KOPT-K1 (cell line): ENCODE results near the gene EXD3.

ENCODE experiments used
- H3K27ac ChIP-seq: fragments of 200-600 bp; sonication (generic); 2 replicates; pipeline ENCODE4 v1.5.1; 2016; ENCODE audit warnings: antibody characterized with exemption, mild to moderate bottlenecking, low read depth, low read length; ENCODE audit not compliant: poor library complexity, severe bottlenecking
- H3K36me3 ChIP-seq: fragments of 200-600 bp; sonication (generic); 2 replicates; pipeline ENCODE4 v1.5.1; 2017; ENCODE audit warnings: antibody characterized with exemption, mild to moderate bottlenecking, low read length, moderate library complexity; ENCODE audit not compliant: insufficient read depth
- H3K9me3 ChIP-seq: fragments of 200-600 bp; sonication (generic); 2 replicates; pipeline ENCODE4 v1.5.1; 2017; ENCODE audit warnings: antibody characterized with exemption, low read length, mild to moderate bottlenecking; ENCODE audit not compliant: insufficient read depth, poor library complexity, severe bottlenecking

Gene EXD3

DNA sequence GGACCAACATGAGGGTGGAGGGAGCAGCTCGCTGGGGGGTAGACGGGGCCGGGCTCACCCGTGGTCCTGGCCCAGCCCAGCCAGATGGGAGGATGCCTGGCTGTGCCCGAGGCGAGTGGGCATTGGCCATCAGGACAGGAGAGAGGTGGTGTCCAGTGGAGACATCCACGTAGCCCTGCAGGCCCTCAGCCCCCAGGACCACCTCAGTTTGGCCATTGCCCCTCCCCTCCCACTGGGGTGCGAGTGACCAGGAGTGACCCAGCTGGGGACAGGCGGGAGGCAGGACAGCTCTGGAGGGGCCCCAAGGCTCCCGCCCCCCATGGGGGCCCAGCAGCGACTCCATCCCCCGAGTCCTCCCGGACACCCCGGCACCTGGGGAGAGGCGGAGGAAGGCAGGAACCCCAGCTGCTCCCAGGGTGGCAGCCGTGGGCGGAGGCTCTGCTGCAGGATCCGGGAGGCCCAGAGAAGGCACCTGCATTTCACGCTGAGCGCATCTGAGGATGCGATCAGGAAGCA, 8.5 kb upstream of the EXD3 start:
- H3K36me3 ChIP-seq: no peaks in the 10 kb centered on the region
- no peaks in the 10 kb centered on the region for H3K9me3 ChIP-seq
- H3K27ac ChIP-seq: no peak overlapping the region

DNA sequence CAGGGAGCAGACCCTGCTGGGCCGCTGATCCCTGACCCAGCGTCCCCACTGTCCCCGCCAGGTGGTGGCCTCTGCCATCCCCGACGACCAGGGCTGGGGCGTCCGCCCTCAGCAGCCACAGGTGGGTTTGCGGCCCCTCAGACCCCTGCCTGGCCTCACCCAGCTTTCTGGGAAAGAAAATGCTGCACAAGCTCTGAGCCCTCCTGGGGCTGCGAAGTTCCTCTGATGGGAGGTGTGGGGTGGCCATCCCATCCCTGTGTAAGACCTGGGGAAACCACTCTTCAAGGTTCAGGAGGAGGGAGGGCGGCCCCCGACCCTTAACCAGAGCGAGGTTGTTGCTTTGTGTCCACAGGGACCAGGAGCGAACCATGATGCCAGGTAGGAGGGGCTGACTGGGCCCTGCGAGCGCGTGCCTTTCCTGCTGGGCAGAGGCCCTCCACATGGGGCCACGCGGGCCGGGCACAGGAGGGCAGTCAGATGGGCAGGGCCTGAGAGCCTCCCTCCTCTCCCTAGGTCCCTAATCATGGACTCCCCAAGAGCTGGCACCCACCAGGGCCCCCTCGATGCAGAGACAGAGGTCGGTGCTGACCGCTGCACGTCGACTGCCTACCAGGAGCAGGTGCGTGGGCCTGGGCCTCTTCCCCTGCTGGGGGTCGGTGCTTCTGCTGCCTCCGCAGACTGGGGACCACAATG, 7.9 kb upstream of the EXD3 start:
- Histone ChIP-seq H3K9me3 (no peaks in the 10 kb centered on the region), H3K36me3 (no peaks in the 10 kb centered on the region), H3K27ac (no peak overlapping the region)

DNA sequence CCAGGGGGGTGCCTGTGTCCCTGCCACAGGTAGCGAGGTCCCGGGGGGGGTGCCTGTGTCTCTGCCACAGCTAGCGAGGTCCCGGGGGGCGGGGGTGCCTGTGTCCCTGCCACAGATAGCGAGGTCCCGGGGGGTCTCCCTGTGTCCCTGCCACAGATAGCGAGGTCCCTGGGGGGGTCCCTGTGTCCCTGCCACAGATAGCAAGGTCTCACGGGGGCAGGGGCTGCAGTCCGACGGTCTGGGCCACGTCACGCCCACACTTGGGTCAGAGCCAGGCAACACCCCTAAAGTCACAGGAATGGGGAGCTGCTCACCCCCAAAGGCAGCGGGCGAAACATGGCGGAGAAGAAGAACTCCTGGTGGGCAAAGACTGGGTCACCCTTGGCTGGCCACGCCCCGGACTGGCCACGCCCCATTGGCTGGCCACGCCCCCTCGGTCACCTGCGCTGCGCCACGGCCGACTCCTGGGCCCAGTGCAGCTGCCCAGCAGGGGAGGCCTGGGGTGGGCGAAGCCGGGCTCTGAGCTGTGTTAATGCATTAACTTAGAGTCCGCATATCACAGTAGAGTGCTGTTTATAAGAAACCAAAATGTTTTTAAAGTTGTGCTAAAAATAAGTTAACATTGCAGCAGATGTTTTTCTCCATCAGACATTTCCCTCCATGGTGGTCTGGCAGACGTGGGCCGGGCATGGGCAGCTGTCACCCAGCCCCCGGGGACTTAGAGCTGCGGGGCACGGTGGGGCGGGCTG, 7.2 kb upstream of the EXD3 start:
- Histone ChIP-seq H3K9me3 (no peaks in the 10 kb centered on the region), H3K27ac (no peak overlapping the region)

DNA sequence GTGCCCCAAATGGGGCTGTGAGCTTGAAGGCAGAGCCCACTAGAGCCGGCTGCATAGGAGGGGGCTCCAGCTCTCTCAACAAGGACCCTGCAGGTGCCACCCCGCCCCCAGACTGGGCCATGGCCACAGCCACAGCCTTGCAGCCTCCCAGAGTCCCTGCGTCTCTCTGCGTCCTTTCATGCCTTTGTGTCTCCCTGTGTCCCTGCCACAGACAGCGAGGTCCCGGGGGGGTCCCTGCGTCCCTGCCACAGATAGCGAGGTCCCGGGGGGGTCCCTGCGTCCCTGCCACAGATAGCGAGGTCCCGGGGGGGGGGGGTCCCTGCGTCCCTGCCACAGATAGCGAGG, 6.6 kb upstream of the EXD3 start:
- Histone ChIP-seq H3K36me3 (no peaks in the 10 kb centered on the region), H3K27ac (no peak overlapping the region), H3K9me3 (no peaks in the 10 kb centered on the region)

More for the DNA sequence above, 7.2 kb upstream of the EXD3 start:
- no peaks in the 10 kb centered on the region for H3K36me3 ChIP-seq

DNA sequence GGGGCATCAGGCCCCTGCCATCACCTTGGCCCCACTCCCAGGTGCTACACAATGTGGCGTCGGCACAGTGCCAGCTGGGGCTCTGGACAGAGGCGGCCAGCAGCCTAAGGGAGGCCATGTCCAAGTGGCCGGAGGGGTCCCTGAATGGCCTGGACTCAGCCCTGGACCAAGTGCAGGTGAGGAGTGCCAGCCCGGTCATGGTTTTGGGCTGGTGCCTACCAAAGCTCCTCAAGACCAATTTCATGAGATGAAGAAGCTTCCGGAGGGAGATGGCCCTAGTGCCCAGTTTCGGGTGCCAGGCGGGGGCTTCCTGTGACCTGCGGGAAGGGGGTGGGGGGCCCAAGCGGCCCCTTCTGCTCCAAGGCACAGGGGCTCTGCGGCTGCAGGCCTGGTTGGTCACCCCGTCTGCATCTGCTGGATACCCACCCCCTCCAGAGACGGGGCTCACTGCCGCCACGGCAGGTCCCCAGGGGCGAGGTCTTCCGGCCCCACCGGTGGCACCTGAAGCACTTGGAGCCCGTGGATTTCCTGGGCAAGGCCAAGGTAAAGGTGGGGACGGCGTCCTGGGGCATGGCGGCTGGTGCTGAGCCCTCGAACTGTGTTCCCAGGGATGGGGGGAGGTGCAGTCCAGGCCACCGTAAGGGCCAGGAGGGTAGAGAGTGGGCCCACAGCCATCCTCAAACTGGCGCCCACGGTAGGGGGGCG, 6.0 kb upstream of the EXD3 start:
- no peaks in the 10 kb centered on the region for H3K9me3 ChIP-seq
- no peak overlapping the region for H3K27ac ChIP-seq
- H3K36me3 ChIP-seq: no peaks in the 10 kb centered on the region

DNA sequence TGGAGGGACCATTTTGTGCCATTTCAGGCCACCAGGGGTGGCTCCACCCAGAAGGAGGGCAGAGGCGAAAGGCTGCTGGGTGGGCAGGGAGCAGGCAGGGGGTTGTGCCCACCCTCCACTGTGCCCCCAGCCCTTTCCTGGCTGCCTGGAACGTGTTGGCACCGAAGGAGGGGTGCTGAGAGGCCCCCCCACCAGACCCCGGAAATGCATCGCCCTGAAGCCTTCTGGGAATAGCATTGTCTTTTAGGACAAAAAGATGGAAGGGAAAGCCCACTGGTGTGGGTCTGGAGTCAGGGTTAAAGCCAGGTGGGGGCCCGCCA, 5.3 kb upstream of the EXD3 start:
- Histone ChIP-seq H3K36me3 (no peaks in the 10 kb centered on the region), H3K27ac (no peak overlapping the region), H3K9me3 (no peaks in the 10 kb centered on the region)

DNA sequence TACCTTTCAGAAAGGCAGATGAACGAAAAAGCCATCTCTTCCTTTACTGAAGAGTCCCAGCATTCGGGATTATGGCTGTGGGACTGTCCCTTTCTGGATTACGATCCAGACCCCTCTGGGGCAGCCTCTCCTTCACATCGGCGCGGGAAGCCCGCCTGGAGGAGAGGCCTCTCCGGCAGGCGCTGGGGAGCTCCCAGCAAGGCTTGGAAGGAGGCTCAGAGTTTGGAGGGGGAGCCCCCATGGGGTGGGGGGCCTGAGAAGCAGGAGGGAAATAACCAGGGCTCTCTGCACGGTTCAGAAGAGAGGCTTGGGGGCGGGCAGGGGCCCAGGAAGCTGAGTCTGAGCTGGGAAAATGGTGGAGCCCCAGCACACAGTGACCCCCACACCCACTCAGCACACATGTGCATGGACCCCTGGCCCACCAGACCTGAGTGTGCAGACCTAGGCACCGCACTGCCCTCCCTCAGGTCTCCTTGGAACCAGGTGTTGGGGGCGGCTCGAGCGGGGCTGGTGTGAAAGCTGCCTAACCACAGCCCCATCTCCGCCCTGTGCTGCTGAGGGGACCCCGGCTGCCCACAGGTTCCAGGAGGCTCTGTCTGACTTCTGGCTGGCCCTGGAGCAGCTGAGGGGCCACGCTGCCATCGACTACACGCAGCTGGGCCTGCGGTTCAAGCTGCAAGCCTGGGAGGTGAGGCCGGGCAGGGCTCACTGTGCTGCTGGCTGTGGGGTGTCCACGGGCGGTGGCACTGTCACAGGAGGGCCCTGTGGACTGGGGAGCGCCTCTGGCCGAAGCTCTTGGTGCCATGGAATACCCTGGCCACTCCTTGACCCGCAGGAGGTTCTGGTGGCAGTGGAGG, 4.7 kb upstream of the EXD3 start:
- no peak overlapping the region for H3K27ac ChIP-seq
- H3K36me3 ChIP-seq: no peaks in the 10 kb centered on the region
- H3K9me3 ChIP-seq: no peaks in the 10 kb centered on the region

DNA sequence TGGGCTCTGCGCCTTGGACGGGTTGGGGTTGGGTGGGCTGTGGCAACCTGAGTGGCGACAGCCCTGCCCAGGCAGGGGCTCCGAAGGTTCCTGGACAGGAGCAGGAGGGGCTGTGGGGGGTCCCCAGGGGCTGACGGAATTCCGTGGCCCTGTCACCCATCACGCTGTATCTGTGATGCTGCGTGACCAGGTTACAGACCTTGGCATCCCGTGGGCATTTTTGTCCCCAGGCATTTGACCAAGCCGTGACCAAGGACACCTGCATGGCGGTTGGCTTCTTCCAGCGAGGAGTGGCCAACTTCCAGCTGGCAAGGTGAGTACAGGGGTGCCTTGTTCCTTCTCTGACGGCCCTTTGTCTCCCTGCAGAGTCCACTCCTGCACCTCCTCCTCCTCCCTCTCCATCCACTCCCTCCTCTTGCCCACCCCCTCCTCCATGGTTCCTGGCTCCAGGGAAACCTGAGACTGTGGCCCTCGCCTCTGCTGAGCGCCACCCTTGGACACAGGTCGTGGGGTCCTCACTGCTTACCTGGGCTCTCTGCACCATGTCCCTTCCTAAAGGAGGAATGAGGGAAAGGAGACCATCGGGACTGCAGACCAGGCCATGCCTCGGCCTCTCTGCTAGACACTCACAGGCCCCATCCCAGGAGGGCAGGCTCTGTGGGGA, 3.2 kb upstream of the EXD3 start:
- H3K9me3 ChIP-seq: no peaks in the 10 kb centered on the region
- no peak overlapping the region for H3K27ac ChIP-seq
- no peaks in the 10 kb centered on the region for H3K36me3 ChIP-seq

DNA sequence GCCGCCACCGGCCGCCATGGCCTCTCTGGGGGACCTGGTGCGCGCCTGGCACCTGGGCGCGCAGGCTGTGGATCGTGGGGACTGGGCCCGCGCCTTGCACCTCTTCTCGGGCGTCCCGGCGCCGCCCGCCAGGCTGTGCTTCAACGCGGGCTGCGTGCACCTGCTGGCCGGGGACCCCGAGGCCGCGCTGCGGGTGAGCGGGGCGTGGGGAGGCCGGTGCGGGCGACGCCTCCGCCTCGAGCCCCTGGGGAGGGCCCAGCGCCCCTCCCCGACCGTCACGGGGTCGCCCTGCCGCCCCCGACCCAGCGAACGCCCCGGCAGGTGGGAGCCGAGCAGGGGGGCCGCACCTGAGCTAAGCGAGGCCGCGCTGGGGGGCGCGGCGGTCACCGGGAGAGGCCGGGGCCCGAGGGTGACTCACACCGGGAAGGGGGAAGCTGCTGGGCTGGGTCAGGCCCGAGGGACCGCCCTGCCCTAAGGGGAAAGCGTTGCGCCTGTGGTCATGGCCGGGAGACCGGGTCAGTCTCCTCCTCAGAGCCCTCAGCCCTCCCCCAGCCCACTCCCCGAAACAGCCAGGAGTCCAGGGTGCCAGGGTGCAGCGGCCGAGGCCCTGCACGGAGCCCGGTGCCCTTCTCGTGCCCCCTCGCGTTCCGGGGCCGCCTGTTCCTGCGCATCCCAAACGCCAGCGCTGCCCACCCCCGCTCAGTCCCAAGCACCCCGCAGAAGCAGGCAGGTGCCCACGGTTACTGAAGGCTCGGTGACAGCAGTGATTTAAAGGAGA, 741 bp upstream of the EXD3 start:
- H3K36me3 ChIP-seq: no peaks in the 10 kb centered on the region
- no peak overlapping the region for H3K27ac ChIP-seq

DNA sequence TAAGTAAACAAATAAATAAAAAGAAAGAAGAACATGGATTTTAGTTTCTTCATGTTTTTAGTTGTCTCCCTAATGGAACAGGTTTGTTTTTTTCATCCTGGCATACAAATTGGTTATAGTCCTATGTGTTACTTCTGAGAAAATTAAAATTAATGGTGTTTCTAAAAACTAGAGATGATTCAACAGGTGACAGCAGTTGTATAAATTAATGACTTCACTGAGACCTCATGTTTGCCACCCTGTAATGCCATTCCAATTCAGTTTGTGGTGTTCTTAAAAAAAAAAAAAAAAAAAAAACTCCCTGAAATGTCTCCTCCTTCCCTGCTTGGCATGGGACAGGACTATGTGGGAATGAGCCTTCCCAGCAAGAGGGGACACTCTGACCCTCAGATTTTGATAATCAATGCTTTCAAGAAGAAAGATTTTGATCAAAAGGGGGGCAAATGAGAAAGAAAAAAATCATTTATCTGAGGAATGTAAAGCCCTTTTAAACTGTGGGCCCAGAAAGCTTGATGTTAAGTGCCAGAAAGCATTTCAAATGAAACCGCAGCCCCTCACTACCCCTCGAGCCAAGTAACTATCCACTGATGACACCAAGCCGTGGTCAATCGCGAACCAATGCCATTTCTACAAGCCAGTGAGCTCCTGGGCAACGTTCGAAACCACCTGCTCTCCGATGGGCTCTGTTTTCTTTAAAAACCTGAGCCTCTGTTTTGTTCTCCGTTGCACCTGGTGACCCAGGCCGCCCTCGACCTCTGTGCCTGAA, 941 bp downstream of the EXD3 start:
- no peaks in the 10 kb centered on the region for H3K9me3 ChIP-seq
- no peaks in the 10 kb centered on the region for H3K36me3 ChIP-seq
- no peak overlapping the region for H3K27ac ChIP-seq

More for the DNA sequence above, 741 bp upstream of the EXD3 start:
- no peaks in the 10 kb centered on the region for H3K9me3 ChIP-seq

DNA sequence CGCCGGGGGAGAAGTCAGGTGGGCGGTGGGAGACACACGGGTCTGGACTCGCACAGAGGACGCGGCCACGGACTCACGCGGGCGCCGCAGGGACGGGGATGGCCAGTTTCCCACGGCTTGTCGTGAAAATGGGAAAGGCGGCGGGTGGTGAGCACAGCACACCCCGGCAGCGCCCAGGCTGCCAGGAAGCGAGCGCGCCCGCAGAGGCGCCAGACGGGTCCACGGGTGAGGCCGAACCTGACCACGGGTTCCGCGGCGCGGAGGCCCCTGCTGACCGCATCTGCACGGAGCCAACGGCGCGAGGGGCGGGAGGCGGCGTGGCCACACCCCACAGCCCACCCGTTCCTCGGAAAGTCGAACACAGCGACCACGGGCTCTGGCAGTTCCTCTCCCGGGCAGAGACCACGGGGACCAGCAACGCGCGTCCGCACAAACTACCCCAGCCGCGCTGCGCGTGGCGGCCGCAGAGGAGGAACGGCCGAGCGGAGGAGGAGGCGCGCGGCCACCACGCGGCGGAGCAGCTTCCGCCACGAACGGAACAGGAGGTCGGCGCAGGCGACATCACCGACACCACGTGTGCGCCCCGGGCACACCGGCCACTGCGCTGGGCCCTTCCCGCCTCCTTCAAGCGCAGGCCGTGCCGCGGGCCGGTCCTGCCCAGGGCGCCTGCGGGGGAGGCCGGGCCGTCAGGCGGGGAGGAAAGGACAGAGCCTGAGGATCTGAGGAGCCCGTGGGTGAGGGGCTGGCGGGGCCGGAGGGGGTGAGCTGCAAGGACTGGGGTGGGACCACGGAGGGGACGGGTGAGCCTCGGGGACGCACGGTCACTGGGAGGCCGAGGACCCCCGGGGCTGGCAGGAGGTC, 5.6 kb downstream of the EXD3 start:
- H3K27ac ChIP-seq: no peak overlapping the region
- no peaks in the 10 kb centered on the region for H3K36me3 ChIP-seq
- H3K9me3 ChIP-seq: no peaks in the 10 kb centered on the region

DNA sequence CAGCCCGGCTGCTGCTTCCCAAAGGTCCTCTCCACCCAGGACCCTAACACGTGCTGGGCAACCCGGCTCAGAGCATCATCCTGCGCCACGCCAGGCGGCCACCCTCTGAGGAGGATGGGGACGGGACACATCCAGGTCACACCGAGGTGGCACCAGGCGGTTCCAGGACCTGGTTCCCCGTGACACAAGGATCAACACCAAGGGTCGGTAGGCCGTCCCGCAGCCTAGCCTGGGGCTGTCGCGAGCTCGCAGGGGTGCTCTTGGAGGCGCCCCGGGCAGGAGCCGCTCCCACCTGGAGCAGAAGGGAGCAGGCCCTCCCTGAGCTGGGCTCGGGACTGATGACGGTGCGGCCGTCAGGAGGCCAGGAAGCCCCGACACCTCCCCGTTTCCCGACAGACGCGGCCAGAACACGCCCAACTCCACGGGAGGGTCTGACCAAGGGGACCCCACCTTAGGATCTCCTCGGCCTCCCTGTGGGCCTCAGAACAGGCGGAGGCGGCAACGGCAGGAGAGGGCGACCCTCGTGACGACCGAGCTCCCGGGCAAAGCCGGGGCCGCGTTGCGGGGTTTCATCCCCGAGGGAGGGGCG, 6.3 kb downstream of the EXD3 start:
- Histone ChIP-seq H3K27ac (no peak overlapping the region), H3K36me3 (no peaks in the 10 kb centered on the region), H3K9me3 (no peaks in the 10 kb centered on the region)
